Epithelial cell of umbilical artery (primary cell): ENCODE measurements around the gene SCYL3. TPM values are rescaled to one million over a fixed set of nuclear protein-coding genes. Genes with fewer than 3 reads are reported as not detected.

ENCODE experiments used
- total RNA-seq: library from RNA; depleted of rRNA; stranded (reverse); fragments of >200 nt; gene quantifications from 2 replicates; pipeline ENCODE4 v1.2.3, GENCODE V29; 2014

Gene SCYL3, protein sequence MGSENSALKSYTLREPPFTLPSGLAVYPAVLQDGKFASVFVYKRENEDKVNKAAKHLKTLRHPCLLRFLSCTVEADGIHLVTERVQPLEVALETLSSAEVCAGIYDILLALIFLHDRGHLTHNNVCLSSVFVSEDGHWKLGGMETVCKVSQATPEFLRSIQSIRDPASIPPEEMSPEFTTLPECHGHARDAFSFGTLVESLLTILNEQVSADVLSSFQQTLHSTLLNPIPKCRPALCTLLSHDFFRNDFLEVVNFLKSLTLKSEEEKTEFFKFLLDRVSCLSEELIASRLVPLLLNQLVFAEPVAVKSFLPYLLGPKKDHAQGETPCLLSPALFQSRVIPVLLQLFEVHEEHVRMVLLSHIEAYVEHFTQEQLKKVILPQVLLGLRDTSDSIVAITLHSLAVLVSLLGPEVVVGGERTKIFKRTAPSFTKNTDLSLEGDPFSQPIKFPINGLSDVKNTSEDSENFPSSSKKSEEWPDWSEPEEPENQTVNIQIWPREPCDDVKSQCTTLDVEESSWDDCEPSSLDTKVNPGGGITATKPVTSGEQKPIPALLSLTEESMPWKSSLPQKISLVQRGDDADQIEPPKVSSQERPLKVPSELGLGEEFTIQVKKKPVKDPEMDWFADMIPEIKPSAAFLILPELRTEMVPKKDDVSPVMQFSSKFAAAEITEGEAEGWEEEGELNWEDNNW
- 4.5 and 8.7 TPM in 2 replicates for total RNA-seq

DNA sequence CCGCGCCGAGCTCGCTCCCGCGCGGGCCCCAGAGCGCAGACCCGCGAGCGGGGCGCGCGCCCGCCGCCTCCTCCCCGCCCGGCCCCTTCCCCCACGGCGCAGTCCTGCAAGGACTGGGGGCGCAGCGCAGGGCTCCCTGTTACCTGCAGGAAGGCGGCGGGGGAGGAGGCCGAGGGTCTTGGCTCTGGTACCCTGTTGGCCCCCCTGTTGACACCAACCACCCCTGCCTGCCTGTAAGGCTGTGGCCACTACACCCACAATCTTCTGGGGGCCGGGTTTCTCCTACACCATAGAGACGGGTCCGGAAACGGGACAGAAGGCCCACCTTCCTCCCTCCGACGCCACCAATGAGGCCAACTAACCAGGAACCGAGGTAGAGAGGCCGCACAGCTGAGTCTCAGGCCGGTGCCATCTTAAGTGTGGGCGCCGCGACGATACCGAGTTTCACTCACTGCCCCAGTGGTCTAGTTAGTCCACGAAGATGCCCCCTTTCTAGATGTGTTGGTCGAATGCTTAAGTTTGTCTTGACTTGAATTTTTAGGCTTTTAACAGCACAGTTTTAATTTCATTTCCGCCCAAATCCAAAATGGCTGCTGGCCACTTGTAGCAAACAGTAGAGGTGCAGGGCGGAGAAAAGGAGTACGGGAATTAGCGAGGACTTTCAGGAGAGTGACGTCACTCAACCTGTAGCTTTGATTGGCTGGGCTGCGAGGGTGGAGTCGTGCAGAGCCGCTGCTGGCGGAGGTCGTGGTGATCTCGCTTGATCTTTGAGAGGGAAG is at the start of gene SCYL3:
SCYL3 (minus strand) TSS at position 252 of the 779 bp plus-strand sequence. CDS start 5,056 bp downstream, outside the sequence.

Other genes with a start within 250 kb of the SCYL3 start
- gene SELL, start 182.3 kb downstream of the SCYL3 start, total RNA-seq = 0.65 and 1.1 TPM in 2 replicates
- 2.0 and 3.9 TPM in 2 replicates for gene SELE, start 159.8 kb downstream of the SCYL3 start, total RNA-seq
- gene METTL18, start 99.0 kb downstream of the SCYL3 start, total RNA-seq = 5.8 and 13.7 TPM in 2 replicates
- 17.6 and 18.5 TPM in 2 replicates for gene KIFAP3, start 180.8 kb upstream of the SCYL3 start, total RNA-seq